C4-2B (cell line): ENCODE results near the gene KIF18B.

Experiments used
- H3K27ac ChIP-seq: fragments of 450-650 bp; 2 replicates; pipeline ENCODE4 v1.5.1; 2017
- ZFX ChIP-seq: fragments of 450-650 bp; IDR thresholded peaks from 2 replicates; pipeline ENCODE4 v1.6.1; 2017
- TF ChIP-seq, protein P1 (sequence below): fragments of 450-650 bp; conservative IDR thresholded peaks from 2 replicates; pipeline ENCODE4 v1.5.1; 2017; ENCODE audit warnings: mild to moderate bottlenecking

The KIF18B gene

DNA sequence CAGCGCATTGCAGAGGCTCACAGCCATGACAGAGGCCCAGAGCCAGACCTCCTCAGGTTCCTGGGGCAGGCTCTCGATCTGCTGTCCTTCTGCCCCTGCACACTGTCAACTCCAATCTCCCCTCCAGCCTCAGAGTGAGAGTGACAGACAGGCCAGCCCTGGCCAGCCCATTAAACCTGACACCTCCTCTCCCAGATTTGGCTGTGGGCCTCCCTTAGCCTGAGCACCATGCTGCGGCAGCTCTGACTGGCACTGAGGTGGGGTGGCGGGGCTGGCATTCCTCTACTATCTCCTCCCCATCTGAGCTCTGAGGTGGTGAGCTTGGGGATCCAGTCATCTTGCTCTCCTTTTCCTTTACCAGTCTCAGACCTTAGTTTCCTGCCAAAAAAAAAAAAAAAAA lies 36.0 kb upstream of the KIF18B start:
- no peak overlapping the region for H3K27ac ChIP-seq
- TF ChIP-seq, protein P1, sequence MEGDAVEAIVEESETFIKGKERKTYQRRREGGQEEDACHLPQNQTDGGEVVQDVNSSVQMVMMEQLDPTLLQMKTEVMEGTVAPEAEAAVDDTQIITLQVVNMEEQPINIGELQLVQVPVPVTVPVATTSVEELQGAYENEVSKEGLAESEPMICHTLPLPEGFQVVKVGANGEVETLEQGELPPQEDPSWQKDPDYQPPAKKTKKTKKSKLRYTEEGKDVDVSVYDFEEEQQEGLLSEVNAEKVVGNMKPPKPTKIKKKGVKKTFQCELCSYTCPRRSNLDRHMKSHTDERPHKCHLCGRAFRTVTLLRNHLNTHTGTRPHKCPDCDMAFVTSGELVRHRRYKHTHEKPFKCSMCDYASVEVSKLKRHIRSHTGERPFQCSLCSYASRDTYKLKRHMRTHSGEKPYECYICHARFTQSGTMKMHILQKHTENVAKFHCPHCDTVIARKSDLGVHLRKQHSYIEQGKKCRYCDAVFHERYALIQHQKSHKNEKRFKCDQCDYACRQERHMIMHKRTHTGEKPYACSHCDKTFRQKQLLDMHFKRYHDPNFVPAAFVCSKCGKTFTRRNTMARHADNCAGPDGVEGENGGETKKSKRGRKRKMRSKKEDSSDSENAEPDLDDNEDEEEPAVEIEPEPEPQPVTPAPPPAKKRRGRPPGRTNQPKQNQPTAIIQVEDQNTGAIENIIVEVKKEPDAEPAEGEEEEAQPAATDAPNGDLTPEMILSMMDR, result no peak
- TF ChIP-seq ZFX, result no peak

- no peak overlapping the region for H3K27ac ChIP-seq
- TF ChIP-seq, protein P1, result no peak
- TF ChIP-seq ZFX, result no peak
Measured at GRCh38 chr17:44982113-44982702, 34.6 kb upstream of the KIF18B start.

DNA sequence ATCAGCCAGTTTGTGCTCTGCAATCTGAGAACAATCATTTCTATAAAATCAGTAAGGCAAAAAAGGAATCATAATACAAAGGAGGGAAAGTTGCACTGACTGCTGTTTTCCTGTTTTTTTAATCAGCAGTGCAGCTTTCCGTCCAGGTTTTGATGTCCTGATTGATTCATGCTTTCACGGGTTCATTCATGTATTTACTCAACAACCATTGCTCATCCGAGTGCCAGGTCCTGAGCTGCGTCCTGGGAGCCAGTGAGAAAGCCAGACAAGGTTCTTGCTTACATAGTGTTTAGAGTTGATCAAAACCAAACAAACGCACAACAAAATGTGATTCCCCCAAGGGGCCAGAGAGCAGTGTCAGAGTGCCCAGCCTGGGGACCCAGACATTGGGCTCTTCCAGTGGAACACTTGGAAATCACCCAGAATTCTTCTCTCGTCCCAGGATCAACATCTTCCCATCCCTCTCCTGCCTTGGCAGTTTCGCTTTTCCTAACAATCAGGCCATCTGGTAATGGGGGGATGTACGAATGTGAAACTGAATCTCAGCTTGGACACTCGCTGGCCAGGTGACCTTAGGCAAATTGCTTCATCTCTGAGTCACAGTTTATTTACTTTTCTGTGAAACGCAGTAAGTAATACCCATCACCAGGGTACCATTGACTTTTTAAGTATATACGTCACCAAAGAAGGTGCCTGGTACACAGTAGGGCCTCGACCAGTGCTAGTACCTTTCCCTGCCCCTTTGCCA lies 33.8 kb upstream of the KIF18B start:
- TF ChIP-seq ZFX, result no peak
- TF ChIP-seq, protein P1, result no peak
- H3K27ac ChIP-seq, result no peak overlapping the region

DNA sequence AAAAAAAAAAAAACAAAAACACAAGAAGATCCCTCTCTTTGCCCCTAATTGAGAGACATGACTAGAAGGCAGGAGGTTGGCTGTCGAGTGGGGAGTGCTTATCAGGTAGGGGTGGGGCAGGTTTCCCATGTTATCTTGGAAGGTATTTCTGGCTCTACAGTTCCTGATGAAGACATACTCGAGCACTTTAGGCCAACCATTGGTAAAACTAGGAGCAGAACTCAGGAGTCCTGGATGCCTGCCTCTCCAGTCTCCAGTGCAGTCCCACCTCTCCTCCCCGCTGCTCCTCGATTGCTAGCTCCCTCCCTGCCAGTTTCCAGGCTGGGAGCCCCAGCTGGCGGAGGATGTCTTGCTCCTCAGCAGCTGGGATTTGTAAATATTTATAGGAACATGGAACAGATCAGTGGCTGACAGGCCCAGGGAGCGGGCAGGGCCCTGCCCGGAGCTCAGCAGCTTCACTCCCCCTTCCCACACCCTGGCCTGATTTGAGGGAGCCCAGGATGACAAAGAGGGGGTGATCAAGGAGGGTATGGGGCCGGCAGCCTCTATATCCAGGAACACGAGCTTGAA lies 31.9 kb upstream of the KIF18B start:
- no peak overlapping the region for H3K27ac ChIP-seq
- TF ChIP-seq ZFX, result no peak
- TF ChIP-seq, protein P1, result no peak

GRCh38 chr17:44978807-44979206 lies 31.2 kb upstream of the KIF18B start:
- no peak overlapping the region for H3K27ac ChIP-seq
- no peak for TF ChIP-seq ZFX
- TF ChIP-seq, protein P1, result no peak

DNA sequence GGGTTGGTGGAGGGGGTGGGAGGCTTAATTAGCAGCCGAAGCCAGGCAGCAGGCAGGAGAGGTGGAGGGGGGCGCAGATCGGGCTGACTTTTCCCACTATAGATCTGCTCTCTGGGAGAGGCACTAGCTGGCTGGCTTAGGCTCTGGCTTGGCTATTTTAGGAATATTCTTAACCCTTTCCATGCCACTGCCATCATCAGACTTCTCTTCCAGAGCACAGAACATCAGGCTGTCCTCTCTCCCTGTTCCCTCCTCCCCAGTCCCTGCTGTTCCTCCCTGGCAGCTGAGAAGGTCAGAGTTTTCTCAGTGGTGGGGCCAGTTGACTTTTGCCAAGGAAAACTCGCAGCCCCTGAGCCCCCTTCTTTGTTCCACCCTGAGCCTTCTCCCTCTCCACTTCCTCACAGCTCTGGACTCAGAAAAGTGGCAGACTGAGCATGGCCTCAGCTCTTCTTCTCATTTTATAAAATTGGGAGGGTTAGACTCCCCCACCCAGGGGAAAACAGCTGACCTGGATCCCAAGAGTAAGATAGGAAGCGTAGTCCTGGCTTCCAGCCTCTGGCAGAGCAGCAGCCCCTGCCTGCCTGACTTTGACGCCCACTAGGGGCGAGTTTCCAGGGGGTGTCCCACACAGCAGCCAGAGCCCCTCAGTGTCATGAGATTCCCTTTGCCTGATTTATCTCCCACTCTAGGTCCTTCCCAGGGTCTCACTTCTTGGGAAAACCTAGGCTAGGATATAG lies 30.4 kb upstream of the KIF18B start:
- TF ChIP-seq, protein P1, result no peak
- TF ChIP-seq ZFX, result no peak
- H3K27ac ChIP-seq, result no peak overlapping the region

DNA sequence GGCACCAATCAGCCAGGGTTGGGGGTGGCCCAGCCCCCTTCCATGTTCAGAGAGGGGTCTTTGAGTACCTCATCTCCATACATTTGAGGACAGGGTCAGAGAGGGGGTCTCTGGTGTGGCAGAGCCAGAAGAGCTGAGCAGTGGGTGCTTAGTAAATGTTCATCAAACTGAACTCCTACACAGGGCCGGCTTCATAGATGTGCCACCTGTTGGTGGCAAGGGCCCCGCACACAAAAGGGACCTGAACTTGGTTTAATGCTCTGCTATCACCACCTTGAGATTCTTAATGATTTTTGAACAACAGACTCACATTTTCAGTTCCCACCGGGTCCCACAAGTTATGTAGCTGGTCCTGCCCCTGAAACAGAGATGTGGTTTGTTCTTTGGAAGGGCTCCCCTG lies 29.5 kb upstream of the KIF18B start:
- no peak overlapping the region for H3K27ac ChIP-seq
- no peak for TF ChIP-seq ZFX
